RWPE2 (cell line): Measurements from ENCODE around the gene TGFBRAP1.
"Not testable (repeated sequence)": the region's sequence is repeated elsewhere in the genome, so short reads cannot be mapped to it uniquely, and the experiment has no call there.

Experiments used
- ATAC-seq: fragments of 200-7000 bp; cut with Tn5 transposase; 3 replicates; pipeline ENCODE4 v1.9.1; 2021; ENCODE audit warnings: low read depth
- DNase-seq: peaks from one replicate; pipeline ENCODE4 v3.0.0-alpha.2; 2020; ENCODE audit warnings: low spot score
- H3K27ac ChIP-seq: fragments of 450-650 bp; 2 replicates; pipeline ENCODE4 v1.5.1; 2017; ENCODE audit warnings: mild to moderate bottlenecking; ENCODE audit not compliant: poor library complexity, severe bottlenecking
- H3K27me3 ChIP-seq: fragments of 250-450 bp; sonication (Bioruptor Pico); 2 replicates; pipeline ENCODE4 v1.5.1; 2021; ENCODE audit warnings: mild to moderate bottlenecking, moderate library complexity; ENCODE audit not compliant: insufficient read depth, poor library complexity, severe bottlenecking
- H3K36me3 ChIP-seq: fragments of 250-450 bp; sonication (Bioruptor Pico); 2 replicates; pipeline ENCODE4 v1.5.1; 2020; ENCODE audit warnings: low read depth, mild to moderate bottlenecking, moderate library complexity
- H3K4me1 ChIP-seq: fragments of 250-450 bp; sonication (Bioruptor Pico); 2 replicates; pipeline ENCODE4 v1.5.1; 2021; ENCODE audit warnings: mild to moderate bottlenecking, moderate library complexity; ENCODE audit not compliant: insufficient read depth, poor library complexity, severe bottlenecking
- H3K4me3 ChIP-seq: fragments of 250-450 bp; sonication (Bioruptor Pico); 2 replicates; pipeline ENCODE4 v1.5.1; 2021; ENCODE audit warnings: mild to moderate bottlenecking, moderate library complexity; ENCODE audit not compliant: severe bottlenecking
- H3K9me3 ChIP-seq: fragments of 250-450 bp; sonication (Bioruptor Pico); 2 replicates; pipeline ENCODE4 v1.5.1; 2021; ENCODE audit warnings: mild to moderate bottlenecking, moderate library complexity; ENCODE audit not compliant: severe bottlenecking
- CTCF ChIP-seq: fragments of 450-650 bp; IDR thresholded peaks from one replicate; pipeline ENCODE4 v1.5.1; 2017; ENCODE audit warnings: mild to moderate bottlenecking, moderate library complexity; ENCODE audit not compliant: poor library complexity, severe bottlenecking

The TGFBRAP1 gene

GRCh38 chr2:105255979-105256378, 73.6 kb downstream of the TGFBRAP1 start:
- no peaks in the 10 kb centered on the region for H3K9me3 ChIP-seq
- no peaks in the 10 kb centered on the region for H3K36me3 ChIP-seq
- no peak for TF ChIP-seq CTCF
- H3K4me3 ChIP-seq: no peak overlapping the region
- no peak for ATAC-seq
- no peaks in the 10 kb centered on the region for H3K27me3 ChIP-seq
- no peak for DNase-seq
- H3K27ac ChIP-seq: no peak overlapping the region
- H3K4me1 ChIP-seq: peaks cover 5% of the 10 kb centered on the region

GRCh38 chr2:105254531-105255210, 74.9 kb downstream of the TGFBRAP1 start:
- H3K9me3 ChIP-seq: no peaks in the 10 kb centered on the region
- H3K4me1 ChIP-seq: no peaks in the 10 kb centered on the region
- ATAC-seq: no peak
- no peaks in the 10 kb centered on the region for H3K36me3 ChIP-seq
- H3K27me3 ChIP-seq: no peaks in the 10 kb centered on the region
- H3K27ac ChIP-seq: no peak overlapping the region
- DNase-seq: no peak
- TF ChIP-seq CTCF: no peak
- H3K4me3 ChIP-seq: no peak overlapping the region

- Histone ChIP-seq H3K27me3 (no peaks in the 10 kb centered on the region), H3K36me3 (no peaks in the 10 kb centered on the region), H3K9me3 (no peaks in the 10 kb centered on the region), H3K4me1 (no peaks in the 10 kb centered on the region), H3K4me3 (no peak overlapping the region), H3K27ac (no peak overlapping the region)
- no peak for TF ChIP-seq CTCF
- ATAC-seq (no peak), DNase-seq (no peak)
These were observed 77.3 kb downstream of the TGFBRAP1 start for GRCh38 chr2:105252271-105252670.

GRCh38 chr2:105251016-105251648, 78.4 kb downstream of the TGFBRAP1 start:
- not testable (repeated sequence) for H3K27me3 ChIP-seq, H3K4me1 ChIP-seq, H3K27ac ChIP-seq, H3K9me3 ChIP-seq, H3K4me3 ChIP-seq, DNase-seq, ATAC-seq, H3K36me3 ChIP-seq

- Histone ChIP-seq H3K9me3 (no peaks in the 10 kb centered on the region), H3K27me3 (no peaks in the 10 kb centered on the region), H3K4me3 (no peak overlapping the region), H3K27ac (no peak overlapping the region), H3K36me3 (no peaks in the 10 kb centered on the region), H3K4me1 (no peaks in the 10 kb centered on the region)
- no peak for ATAC-seq
- no peak for DNase-seq
- TF ChIP-seq CTCF: no peak
These were observed 79.6 kb downstream of the TGFBRAP1 start for GRCh38 chr2:105249891-105250290.
